CD14-positive monocyte (primary cell): Measurements from ENCODE around the gene SLC13A3. TPM values are rescaled to one million over a fixed set of nuclear protein-coding genes. Genes with fewer than 3 reads are reported as not detected.

Experiments used
- DNase-seq, 3 donors: peaks; one replicate each; pipeline ENCODE4 v3.0.0-alpha.2; 2011 to 2022
- H2AFZ ChIP-seq: 2 replicates; pipeline ENCODE4 v1.6.0; 2012; ENCODE audit warnings: mild to moderate bottlenecking, low read depth, low read length, inconsistent platforms; ENCODE audit not compliant: insufficient read depth, poor library complexity, severe bottlenecking
- H3K27ac ChIP-seq, 2 donors: 1 replicate in 1 of 2; 2 replicates in 1 of 2; pipeline ENCODE4 v1.5.1; 2012 to 2013; ENCODE audit warnings: low read length in 2 of 2, control low read depth in 1 of 2, inconsistent platforms in 1 of 2, low read depth in 1 of 2, mild to moderate bottlenecking in 1 of 2
- H3K27me3 ChIP-seq, 2 donors: one replicate each; pipeline versions ENCODE4 v1.6.0 to v1.6.1; 2011 to 2013; ENCODE audit warnings: low read length in 2 of 2; ENCODE audit not compliant: control insufficient read depth in 2 of 2, insufficient read depth in 2 of 2
- H3K36me3 ChIP-seq, 2 donors: replicated peaks in 1 of 2; 1 replicate in 1 of 2; 2 replicates in 1 of 2; pipeline versions ENCODE4 v1.5.1 to v1.6.1; 2012 to 2013; ENCODE audit warnings: low read length in 2 of 2, control low read depth in 1 of 2, inconsistent platforms in 1 of 2, mild to moderate bottlenecking in 1 of 2; ENCODE audit not compliant: insufficient read depth in 2 of 2, control insufficient read depth in 1 of 2
- H3K4me1 ChIP-seq, 2 donors: 1 replicate in 1 of 2; 2 replicates in 1 of 2; pipeline versions ENCODE4 v1.5.1 to v1.6.1; 2012 to 2013; ENCODE audit warnings: low read length in 2 of 2, control low read depth in 1 of 2, inconsistent platforms in 1 of 2, mild to moderate bottlenecking in 1 of 2, moderate library complexity in 1 of 2; ENCODE audit not compliant: insufficient read depth in 2 of 2, control insufficient read depth in 1 of 2
- H3K4me2 ChIP-seq: replicated peaks from 2 replicates; pipeline ENCODE3; 2012; ENCODE audit warnings: low read length, moderate library complexity, mild to moderate bottlenecking; ENCODE audit not compliant: poor library complexity, severe bottlenecking; ENCODE audit errors: extremely low read depth
- H3K4me3 ChIP-seq, 3 experiments: fragments of 200-600 bp in 1 of 3; sonication (generic) in 1 of 3; replicated peaks in 1 of 3; 1 replicate in 2 of 3; 2 replicates in 1 of 3; pipeline ENCODE4 v1.5.1; 2011 to 2013; ENCODE audit warnings: low read length in 3 of 3, mild to moderate bottlenecking in 3 of 3, control low read depth in 2 of 3, low read depth in 2 of 3, inconsistent platforms in 1 of 3, moderate library complexity in 1 of 3
- H3K79me2 ChIP-seq: 2 replicates; pipeline ENCODE4 v1.6.0; 2012; ENCODE audit warnings: mild to moderate bottlenecking, control low read depth, inconsistent platforms, low read length, moderate library complexity; ENCODE audit not compliant: insufficient read depth
- H3K9ac ChIP-seq: 2 replicates; pipeline ENCODE4 v1.6.0; 2017; ENCODE audit warnings: low read length, mild to moderate bottlenecking; ENCODE audit not compliant: insufficient read depth, poor library complexity, severe bottlenecking
- H3K9me3 ChIP-seq, 2 donors: replicated peaks in 1 of 2; 1 replicate in 1 of 2; 2 replicates in 1 of 2; pipeline versions ENCODE4 v1.5.1 to v1.6.1; 2012 to 2013; ENCODE audit warnings: low read length in 2 of 2, control low read depth in 1 of 2; ENCODE audit not compliant: control insufficient read depth in 1 of 2, insufficient read depth in 1 of 2
- H4K20me1 ChIP-seq: 2 replicates; pipeline ENCODE4 v1.6.0; 2012; ENCODE audit warnings: mild to moderate bottlenecking, low read length, control low read depth, moderate library complexity; ENCODE audit not compliant: insufficient read depth
- H3K27ac Mint-ChIP-seq, 7 donors: one replicate each; pipeline ENCODE4 v1.8.0; 2020; ENCODE audit warnings: mild to moderate bottlenecking in 7 of 7, mixed read lengths in 7 of 7, moderate library complexity in 6 of 7, inconsistent platforms in 2 of 7
- H3K27me3 Mint-ChIP-seq, 3 donors: one replicate each; pipeline ENCODE4 v1.8.0; 2021 to 2022; ENCODE audit warnings: low read depth in 3 of 3, mild to moderate bottlenecking in 3 of 3, mixed read lengths in 3 of 3, moderate library complexity in 3 of 3, inconsistent platforms in 1 of 3
- H3K36me3 Mint-ChIP-seq, 2 donors: one replicate each; pipeline ENCODE4 v1.8.0; 2020; ENCODE audit warnings: mixed read lengths in 2 of 2, inconsistent platforms in 1 of 2, mild to moderate bottlenecking in 1 of 2
- H3K4me1 Mint-ChIP-seq: one replicate; pipeline ENCODE4 v1.8.0; 2020; ENCODE audit warnings: mild to moderate bottlenecking, mixed read lengths
- H3K4me3 Mint-ChIP-seq, 2 donors: one replicate each; pipeline ENCODE4 v1.8.0; 2020; ENCODE audit warnings: mild to moderate bottlenecking in 2 of 2, mixed read lengths in 2 of 2, moderate library complexity in 1 of 2
- H3K9me3 Mint-ChIP-seq, 7 donors: one replicate each; pipeline ENCODE4 v1.8.0; 2020 to 2022; ENCODE audit warnings: mixed read lengths in 7 of 7, mild to moderate bottlenecking in 6 of 7, moderate library complexity in 6 of 7, inconsistent platforms in 2 of 7
- WGBS: methylation state at CpG from one replicate; pipeline ENCODE4 v1.1.5; 2013; ENCODE audit warnings: missing lambda C conversion rate; ENCODE audit not compliant: insufficient coverage; 5-methylcytosine and 5-hydroxymethylcytosine counted together
- intact Hi-C, 2 donors: fragments of 100-400 bp; cut with micrococcal nuclease; formaldehyde crosslinking; loops; one replicate each; pipeline versions ENCODE4 v1.15.0 to v1.15.1; 2023
- polyA minus RNA-seq: library from RNA; depleted of rRNA, polyadenylated mRNA; stranded (reverse); fragments of >200 nt; gene quantifications from 2 replicates; pipeline ENCODE4 v1.2.3, GENCODE V29; 2012
- polyA plus RNA-seq, 3 donors: library from polyadenylated mRNA; depleted of rRNA in 1 of 3; unstranded in 2 of 3; stranded (reverse) in 1 of 3; fragments of 300-500 nt in 2 of 3; fragments of >200 nt in 1 of 3; fragmentation: Illumina TruSeq in 2 of 3; gene quantifications; 1 replicate in 2 of 3; 2 replicates in 1 of 3; pipeline ENCODE4 v1.2.3, GENCODE V29; 2012 to 2021
- total RNA-seq, 12 experiments: library from RNA in 1 of 12; stranded (reverse) in 1 of 12; fragments of 120-200 nt in 1 of 12; gene quantifications; one replicate each; pipeline ENCODE4 v1.2.4 and lab custom pipeline; 2013 to 2026; ENCODE audit warnings: mixed read lengths in 6 of 12, inconsistent platforms in 1 of 12
- TF ChIP-seq, protein P1 (sequence below): fragments of 200-600 bp; IDR thresholded peaks from one replicate; pipeline ENCODE4 v1.8.0; 2022; ENCODE audit warnings: antibody characterized with exemption, mild to moderate bottlenecking

Gene SLC13A3
- 0.10 TPM for total RNA-seq (2013)
- polyA plus RNA-seq (under 1 TPM in 1 of 3 donors, not detected in 2; 0.04 TPM), polyA minus RNA-seq (0.48 TPM in 1 of 2 replicates, not detected in the other), total RNA-seq (lab: John Stamatoyannopoulos, UW) (0.06 to 1.5 (median 0.16) reads per million in 11 experiments)

DNA sequence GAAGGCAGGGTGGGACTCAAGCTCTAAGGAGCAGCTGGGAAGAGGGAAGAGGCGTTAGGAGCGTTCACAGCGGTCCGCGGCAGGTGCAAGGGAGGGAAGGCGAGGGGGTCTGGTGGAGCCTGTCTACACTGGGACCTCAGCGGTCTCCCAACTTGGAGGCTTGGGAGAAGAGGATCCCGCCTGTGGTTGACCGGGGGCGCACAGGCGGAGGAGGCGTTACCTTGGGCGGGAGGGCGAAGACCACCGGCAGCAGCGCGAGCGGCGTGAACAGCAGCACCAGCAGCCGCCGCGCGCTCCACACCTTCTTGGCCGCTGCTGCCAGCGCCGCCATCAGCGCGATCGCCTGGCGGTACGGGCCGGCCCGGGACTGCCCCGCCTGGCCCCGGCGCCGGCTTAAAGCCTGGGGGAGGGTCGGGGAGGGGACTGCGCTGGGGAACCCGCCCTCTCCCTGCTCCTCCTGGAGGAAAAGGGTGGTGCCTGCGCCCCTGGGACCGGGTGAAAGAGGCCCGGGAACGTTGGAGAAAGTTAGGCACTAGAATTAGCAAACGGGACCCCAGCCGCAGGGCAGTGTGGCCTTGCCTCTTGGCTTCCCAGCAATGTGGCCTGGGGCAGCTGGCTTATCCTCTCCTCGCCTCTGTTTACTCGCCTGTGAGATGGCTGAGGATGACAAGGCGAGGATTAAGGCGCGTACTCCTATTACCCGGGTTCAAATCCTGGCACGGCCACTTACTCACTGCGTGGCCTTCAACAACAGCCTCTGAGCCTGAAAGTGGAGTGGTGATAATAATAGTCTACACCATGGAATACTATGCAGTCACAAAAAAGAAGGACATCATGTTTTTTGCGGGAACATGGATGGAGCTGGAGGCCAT is at the start of gene SLC13A3:
Gene SLC13A3 (minus strand): TSS at position 369 of the 872 bp plus-strand sequence. CDS start 38 bp downstream, at position 331.
- Mint-ChIP-seq H3K9me3 (peaks cover 0 to 6% (median 1%) of the 10 kb centered on the region in 7 donors), H3K27me3 (peaks cover 32 to 58% (median 47%) of the 10 kb centered on the region in 3 donors)

GRCh38 chr20:46701057-46701456 is 49.8 kb upstream of the SLC13A3 start:
- Mint-ChIP-seq H3K4me3 (no peak overlapping the region), H3K4me1 (peaks cover under 1% of the 10 kb centered on the region), H3K9me3 (peaks cover 0 to 5% (median 3%) of the 10 kb centered on the region in 7 donors), H3K36me3 (no peaks in the 10 kb centered on the region), H3K27ac (no peak overlapping the region), H3K27me3 (peaks cover 0 to 3% (median 2%) of the 10 kb centered on the region in 3 donors)
- H3K4me2 ChIP-seq, result no peak overlapping the region
- intact Hi-C loops, result no loop called here
- no peak overlapping the region for H2AFZ ChIP-seq
- no peaks in the 10 kb centered on the region for H3K27me3 ChIP-seq
- WGBS, result no CpG with 5 or more reads among the region's 2 CpGs
- H3K79me2 ChIP-seq, result no peaks in the 10 kb centered on the region
- DNase-seq, result no peak
- no peaks in the 10 kb centered on the region for H3K36me3 ChIP-seq
- peaks cover 0 to 1% of the 10 kb centered on the region in 2 donors for H3K9me3 ChIP-seq
- H3K27ac ChIP-seq, result no peak overlapping the region
- H4K20me1 ChIP-seq, result no peaks in the 10 kb centered on the region
- TF ChIP-seq, protein P1, sequence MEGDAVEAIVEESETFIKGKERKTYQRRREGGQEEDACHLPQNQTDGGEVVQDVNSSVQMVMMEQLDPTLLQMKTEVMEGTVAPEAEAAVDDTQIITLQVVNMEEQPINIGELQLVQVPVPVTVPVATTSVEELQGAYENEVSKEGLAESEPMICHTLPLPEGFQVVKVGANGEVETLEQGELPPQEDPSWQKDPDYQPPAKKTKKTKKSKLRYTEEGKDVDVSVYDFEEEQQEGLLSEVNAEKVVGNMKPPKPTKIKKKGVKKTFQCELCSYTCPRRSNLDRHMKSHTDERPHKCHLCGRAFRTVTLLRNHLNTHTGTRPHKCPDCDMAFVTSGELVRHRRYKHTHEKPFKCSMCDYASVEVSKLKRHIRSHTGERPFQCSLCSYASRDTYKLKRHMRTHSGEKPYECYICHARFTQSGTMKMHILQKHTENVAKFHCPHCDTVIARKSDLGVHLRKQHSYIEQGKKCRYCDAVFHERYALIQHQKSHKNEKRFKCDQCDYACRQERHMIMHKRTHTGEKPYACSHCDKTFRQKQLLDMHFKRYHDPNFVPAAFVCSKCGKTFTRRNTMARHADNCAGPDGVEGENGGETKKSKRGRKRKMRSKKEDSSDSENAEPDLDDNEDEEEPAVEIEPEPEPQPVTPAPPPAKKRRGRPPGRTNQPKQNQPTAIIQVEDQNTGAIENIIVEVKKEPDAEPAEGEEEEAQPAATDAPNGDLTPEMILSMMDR, result no peak
- H3K9ac ChIP-seq, result no peak overlapping the region
- no peak overlapping the region for H3K4me3 ChIP-seq
- no peaks in the 10 kb centered on the region for H3K4me1 ChIP-seq

More for the DNA sequence above, at the start of gene SLC13A3:
- Histone ChIP-seq H3K4me3 (no peak within 1 kb of the TSS), H3K9ac (no peak within 1 kb of the TSS), H3K27me3 (peaks cover 30 to 52% of the 10 kb centered on the region in 2 donors), H3K79me2 (no peaks in the 10 kb centered on the region), H3K4me1 (no peaks in the 10 kb centered on the region), H3K27ac (no peak within 1 kb of the TSS), H4K20me1 (no peaks in the 10 kb centered on the region), H3K9me3 (peaks cover 0 to 8% of the 10 kb centered on the region in 2 donors), H2AFZ (no peak within 1 kb of the TSS), H3K36me3 (no peaks in the 10 kb centered on the region), H3K4me2 (no peak within 1 kb of the TSS)
- intact Hi-C loops, result no loop called here
- Mint-ChIP-seq H3K27ac (peak within 1 kb of the TSS in 1 of 7 donors; percentile 80), H3K4me3 (peak within 1 kb of the TSS in 1 of 2 donors; percentile 84), H3K36me3 (peaks cover 3 to 4% of the 10 kb centered on the region in 2 donors), H3K4me1 (no peaks in the 10 kb centered on the region)
- DNase-seq, result no peak
- TF ChIP-seq, protein P1, result no peak
- WGBS, result 10% methylated on average over 48 of the region's 55 CpGs
